Caco-2 (cell line): ENCODE measurements around the gene HSD17B12. TPM values are rescaled to one million over a fixed set of nuclear protein-coding genes. Genes with fewer than 3 reads are reported as not detected.

ENCODE experiments used
- BruUV-seq: library from RNA; stranded (reverse); fragments of 400-500 nt; replicated peaks from 2 replicates; lab custom pipeline; 2021; lab: Mats Ljungman, UMichigan
- CTCF ChIA-PET: fragments of 300-600 bp; sonication (Branson Sonifier 250); formaldehyde crosslinking; loops from one replicate; lab custom pipeline; 2022; ENCODE audit warnings: antibody characterized with exemption; lab: Charles Lee
- POLR2A ChIA-PET: fragments of 300-600 bp; sonication (Branson Sonifier 250); formaldehyde crosslinking; loops from one replicate; lab custom pipeline; 2022; ENCODE audit warnings: antibody characterized with exemption; lab: Charles Lee
- DNase-seq, 2 experiments: peaks; one replicate each; pipeline versions ENCODE4 v3.0.0 to v3.0.0-alpha.2; 2020 to 2022
- H3K27me3 ChIP-seq: replicated peaks from 2 replicates; pipeline ENCODE4 v1.6.0; 2011; ENCODE audit warnings: low read length; ENCODE audit not compliant: control insufficient read depth, insufficient read depth
- H3K36me3 ChIP-seq: 2 replicates; pipeline ENCODE4 v1.5.1; 2011; ENCODE audit warnings: low read length; ENCODE audit not compliant: control insufficient read depth, insufficient read depth
- H3K4me1 ChIP-seq: fragments of 250-450 bp; sonication (Bioruptor Pico); 2 replicates; pipeline ENCODE4 v1.5.1; 2020; ENCODE audit warnings: mild to moderate bottlenecking
- H3K4me3 ChIP-seq: 2 replicates; pipeline ENCODE4 v1.5.1; 2011; ENCODE audit warnings: low read depth, mild to moderate bottlenecking, control low read depth, low read length
- H3K9me3 ChIP-seq: fragments of 250-450 bp; sonication (Bioruptor Pico); 2 replicates; pipeline ENCODE4 v1.5.1; 2020; ENCODE audit warnings: mild to moderate bottlenecking, moderate library complexity
- H3K27ac Mint-ChIP-seq: one replicate; pipeline ENCODE4 v1.8.0; 2022; ENCODE audit warnings: mixed read lengths; ENCODE audit not compliant: unreplicated experiment
- H3K27me3 Mint-ChIP-seq: one replicate; pipeline ENCODE4 v1.8.0; 2022; ENCODE audit warnings: mixed read lengths; ENCODE audit not compliant: insufficient read depth, unreplicated experiment
- H3K36me3 Mint-ChIP-seq: one replicate; pipeline ENCODE4 v1.8.0; 2022; ENCODE audit warnings: mild to moderate bottlenecking, mixed read lengths; ENCODE audit not compliant: insufficient read depth, unreplicated experiment
- H3K4me1 Mint-ChIP-seq: one replicate; pipeline ENCODE4 v1.8.0; 2022; ENCODE audit warnings: low read depth, mixed read lengths; ENCODE audit not compliant: unreplicated experiment
- H3K4me3 Mint-ChIP-seq: one replicate; pipeline ENCODE4 v1.8.0; 2022; ENCODE audit warnings: mild to moderate bottlenecking, moderate library complexity, mixed read lengths; ENCODE audit not compliant: unreplicated experiment
- H3K9me3 Mint-ChIP-seq: one replicate; pipeline ENCODE4 v1.8.0; 2022; ENCODE audit warnings: mixed read lengths; ENCODE audit not compliant: unreplicated experiment
- intact Hi-C: fragments of 100-400 bp; cut with micrococcal nuclease; formaldehyde crosslinking; loops from one replicate; pipeline ENCODE4 v1.10.0; 2022; ENCODE audit not compliant: unreplicated experiment
- total RNA-seq: library from RNA; stranded (reverse); gene quantifications from 2 replicates; pipeline ENCODE4 v1.2.3, GENCODE V29; 2022
- TF ChIP-seq, protein P1 (sequence below), 2 experiments: fragments of 200-600 bp in 1 of 2; IDR thresholded peaks; 1 replicate in 1 of 2; 2 replicates in 1 of 2; pipeline versions ENCODE4 v1.5.1 to v1.8.0; 2011 to 2022; ENCODE audit warnings: antibody characterized with exemption in 1 of 2, control low read depth in 1 of 2, inconsistent platforms in 1 of 2, low read depth in 1 of 2, low read length in 1 of 2, mild to moderate bottlenecking in 1 of 2, moderate library complexity in 1 of 2; ENCODE audit not compliant: insufficient read depth in 1 of 2, severe bottlenecking in 1 of 2, unreplicated experiment in 1 of 2

The HSD17B12 gene
- total RNA-seq, 1 experiment from 2014 or later, result 155 TPM

DNA sequence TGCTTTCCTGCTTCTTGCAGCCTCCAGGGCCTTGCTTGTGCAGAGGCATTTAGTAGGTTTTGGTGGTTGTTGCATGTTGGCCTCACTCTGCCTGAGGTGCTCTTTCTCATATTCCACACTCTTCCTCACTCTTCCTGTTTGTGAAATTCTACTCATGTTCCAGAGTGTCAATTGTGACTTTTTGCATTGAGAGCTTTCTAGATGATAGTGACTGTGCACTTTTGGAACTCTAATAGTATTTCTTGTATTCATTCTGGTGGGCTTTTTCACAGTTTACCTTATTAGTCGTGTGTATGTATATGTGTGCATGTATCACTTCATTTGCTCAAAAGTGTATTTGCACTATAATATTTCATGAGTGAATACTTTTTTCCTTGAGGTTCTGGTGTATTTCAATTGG, 11.3 kb downstream of the HSD17B12 start:
- H3K4me3 ChIP-seq, result no peak overlapping the region
- no peaks in the 10 kb centered on the region for H3K9me3 ChIP-seq
- POLR2A ChIA-PET, result no interaction called here
- BruUV-seq, result no TSS peak
- Mint-ChIP-seq H3K27me3 (no peaks in the 10 kb centered on the region), H3K4me3 (no peak overlapping the region), H3K9me3 (no peaks in the 10 kb centered on the region), H3K36me3 (peaks cover 18% of the 10 kb centered on the region), H3K27ac (no peak overlapping the region), H3K4me1 (peaks cover 13% of the 10 kb centered on the region)
- intact Hi-C loops, result loop anchor here (1.0 kb wide), 1 partner anchor 10 kb away; no protein-coding TSS in a partner anchor
- CTCF ChIA-PET, result no interaction called here
- TF ChIP-seq, protein P1, sequence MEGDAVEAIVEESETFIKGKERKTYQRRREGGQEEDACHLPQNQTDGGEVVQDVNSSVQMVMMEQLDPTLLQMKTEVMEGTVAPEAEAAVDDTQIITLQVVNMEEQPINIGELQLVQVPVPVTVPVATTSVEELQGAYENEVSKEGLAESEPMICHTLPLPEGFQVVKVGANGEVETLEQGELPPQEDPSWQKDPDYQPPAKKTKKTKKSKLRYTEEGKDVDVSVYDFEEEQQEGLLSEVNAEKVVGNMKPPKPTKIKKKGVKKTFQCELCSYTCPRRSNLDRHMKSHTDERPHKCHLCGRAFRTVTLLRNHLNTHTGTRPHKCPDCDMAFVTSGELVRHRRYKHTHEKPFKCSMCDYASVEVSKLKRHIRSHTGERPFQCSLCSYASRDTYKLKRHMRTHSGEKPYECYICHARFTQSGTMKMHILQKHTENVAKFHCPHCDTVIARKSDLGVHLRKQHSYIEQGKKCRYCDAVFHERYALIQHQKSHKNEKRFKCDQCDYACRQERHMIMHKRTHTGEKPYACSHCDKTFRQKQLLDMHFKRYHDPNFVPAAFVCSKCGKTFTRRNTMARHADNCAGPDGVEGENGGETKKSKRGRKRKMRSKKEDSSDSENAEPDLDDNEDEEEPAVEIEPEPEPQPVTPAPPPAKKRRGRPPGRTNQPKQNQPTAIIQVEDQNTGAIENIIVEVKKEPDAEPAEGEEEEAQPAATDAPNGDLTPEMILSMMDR (IDR thresholded peaks at IDR 0.05; ENCODE audit: insufficient read depth in 1 of 2, low read depth in 1 of 2, low read length in 1 of 2, severe bottlenecking in 1 of 2, unreplicated experiment in 1 of 2), result no peak
- no peaks in the 10 kb centered on the region for H3K27me3 ChIP-seq
- no peak for DNase-seq
- H3K4me1 ChIP-seq, result no peaks in the 10 kb centered on the region
- no peaks in the 10 kb centered on the region for H3K36me3 ChIP-seq

DNA sequence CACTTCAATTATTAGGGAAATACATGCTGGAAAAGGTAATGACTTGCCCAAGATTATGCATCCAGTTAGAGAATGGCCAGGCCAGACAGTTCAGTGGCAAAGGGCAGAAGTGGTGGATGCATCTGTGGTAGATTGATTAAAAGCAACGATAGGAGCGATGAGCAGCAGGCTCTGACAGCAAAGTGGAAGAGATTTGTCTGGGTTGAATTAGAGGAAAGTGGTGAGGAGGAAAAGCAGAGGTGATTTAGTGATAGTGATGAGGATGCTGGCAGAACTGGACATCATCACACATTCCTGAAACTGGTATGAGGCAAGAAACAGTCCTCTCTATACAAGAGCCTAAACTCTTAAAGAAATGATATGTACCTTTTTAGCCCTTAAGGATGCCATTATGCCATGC, 12.5 kb downstream of the HSD17B12 start:
- BruUV-seq, result no TSS peak
- intact Hi-C loops, result no loop called here
- POLR2A ChIA-PET, result no interaction called here

DNA sequence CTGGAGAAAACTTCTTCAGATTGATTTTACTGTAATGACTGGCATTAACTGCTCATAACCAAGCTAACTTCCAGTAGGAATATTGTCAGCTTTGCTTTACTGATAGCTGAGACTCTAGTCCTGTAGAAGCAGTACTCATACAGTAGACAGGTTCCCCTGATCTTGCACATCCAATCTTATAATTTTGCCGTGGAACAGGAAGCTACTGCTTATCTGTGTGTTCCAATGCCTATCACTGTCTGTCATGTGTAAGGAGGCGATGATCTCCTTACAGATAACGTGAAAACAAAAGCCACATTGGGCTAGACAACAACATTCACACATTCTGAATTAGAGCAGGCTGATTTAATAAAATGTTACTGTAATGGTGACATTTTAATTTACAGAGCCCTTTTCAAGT, 13.2 kb downstream of the HSD17B12 start:
- POLR2A ChIA-PET, result no interaction called here
- Histone ChIP-seq H3K27me3 (no peaks in the 10 kb centered on the region), H3K4me1 (no peaks in the 10 kb centered on the region), H3K9me3 (no peaks in the 10 kb centered on the region), H3K4me3 (no peak overlapping the region), H3K36me3 (no peaks in the 10 kb centered on the region; the same call in 1 of the 2 replicates)
- BruUV-seq, result no TSS peak
- no peak overlapping the region for H3K27ac Mint-ChIP-seq
- H3K9me3 Mint-ChIP-seq, result no peaks in the 10 kb centered on the region
- TF ChIP-seq, protein P1 (IDR thresholded peaks at IDR 0.05; ENCODE audit: insufficient read depth in 1 of 2, low read depth in 1 of 2, low read length in 1 of 2, severe bottlenecking in 1 of 2, unreplicated experiment in 1 of 2), result no peak
- no peak for DNase-seq
- H3K4me1 Mint-ChIP-seq, result peaks cover 7% of the 10 kb centered on the region
- peaks cover 18% of the 10 kb centered on the region for H3K36me3 Mint-ChIP-seq
- no peak overlapping the region for H3K4me3 Mint-ChIP-seq
- CTCF ChIA-PET, result no interaction called here
- intact Hi-C loops, result no loop called here
- H3K27me3 Mint-ChIP-seq, result no peaks in the 10 kb centered on the region

More for the DNA sequence above, 12.5 kb downstream of the HSD17B12 start:
- DNase-seq, result no peak
- H3K27me3 Mint-ChIP-seq, result no peaks in the 10 kb centered on the region
- peaks cover 18% of the 10 kb centered on the region for H3K36me3 Mint-ChIP-seq
- H3K4me1 Mint-ChIP-seq, result peaks cover 7% of the 10 kb centered on the region
- H3K36me3 ChIP-seq, result no peaks in the 10 kb centered on the region; the same call in 1 of the 2 replicates
- no peak overlapping the region for H3K4me3 ChIP-seq
- TF ChIP-seq, protein P1 (IDR thresholded peaks at IDR 0.05; ENCODE audit: insufficient read depth in 1 of 2, low read depth in 1 of 2, low read length in 1 of 2, severe bottlenecking in 1 of 2, unreplicated experiment in 1 of 2), result no peak
- H3K4me3 Mint-ChIP-seq, result no peak overlapping the region
- no peaks in the 10 kb centered on the region for H3K9me3 Mint-ChIP-seq
- no peak overlapping the region for H3K27ac Mint-ChIP-seq
- H3K9me3 ChIP-seq, result no peaks in the 10 kb centered on the region
- no peaks in the 10 kb centered on the region for H3K4me1 ChIP-seq
- no peaks in the 10 kb centered on the region for H3K27me3 ChIP-seq
- CTCF ChIA-PET, result no interaction called here
